GM23338 (cell line): Measurements from ENCODE around the gene CTNNBIP1. TPM values are rescaled to one million over a fixed set of nuclear protein-coding genes. Genes with fewer than 3 reads are reported as not detected.

Source experiments
- ATAC-seq: fragments of 200-7000 bp; cut with Tn5 transposase; 3 replicates; pipeline ENCODE4 v1.9.1; 2020
- DNase-seq: peaks from one replicate; pipeline ENCODE4 v3.0.0-alpha.2; 2015; ENCODE audit warnings: low spot score
- H2AFZ ChIP-seq: fragments of 200-600 bp; sonication (generic); 2 replicates; pipeline ENCODE4 v1.8.0; 2016; ENCODE audit warnings: antibody characterized with exemption, mild to moderate bottlenecking, moderate library complexity
- H3F3A ChIP-seq: fragments of 200-600 bp; sonication (generic); replicated peaks from 2 replicates; pipeline ENCODE4 v1.8.0; 2017; ENCODE audit warnings: antibody characterized with exemption, mixed run types, low read depth
- H3K27ac ChIP-seq: fragments of 200-600 bp; sonication (generic); 2 replicates; pipeline ENCODE4 v1.6.1; 2016; ENCODE audit warnings: low read depth
- H3K27me3 ChIP-seq: fragments of 200-600 bp; sonication (generic); 2 replicates; pipeline ENCODE4 v1.8.0; 2016; ENCODE audit warnings: mild to moderate bottlenecking, mixed run types, moderate library complexity; ENCODE audit not compliant: insufficient read depth
- H3K36me3 ChIP-seq: fragments of 200-600 bp; sonication (generic); 2 replicates; pipeline ENCODE4 v1.8.0; 2016; ENCODE audit warnings: mild to moderate bottlenecking; ENCODE audit not compliant: insufficient read depth
- H3K4me1 ChIP-seq: fragments of 200-600 bp; sonication (generic); 2 replicates; pipeline ENCODE4 v1.8.0; 2016; ENCODE audit warnings: mild to moderate bottlenecking, moderate library complexity; ENCODE audit not compliant: insufficient read depth
- H3K4me2 ChIP-seq: fragments of 200-600 bp; sonication (generic); 2 replicates; pipeline ENCODE4 v1.7.1; 2017; ENCODE audit warnings: mixed run types
- H3K4me3 ChIP-seq: fragments of 200-600 bp; sonication (generic); 2 replicates; pipeline ENCODE4 v1.6.1; 2016; ENCODE audit warnings: mixed run types
- H3K79me2 ChIP-seq: fragments of 200-600 bp; sonication (generic); replicated peaks from 2 replicates; pipeline ENCODE4 v1.8.0; 2017; ENCODE audit warnings: mild to moderate bottlenecking; ENCODE audit not compliant: insufficient read depth
- H3K9me2 ChIP-seq: fragments of 200-600 bp; sonication (generic); 2 replicates; pipeline ENCODE4 v1.8.0; 2017; ENCODE audit not compliant: insufficient read depth
- H4K20me1 ChIP-seq: fragments of 200-600 bp; sonication (generic); replicated peaks from 2 replicates; pipeline ENCODE4 v1.8.0; 2017; ENCODE audit warnings: mild to moderate bottlenecking; ENCODE audit not compliant: insufficient read depth
- H3K27ac Mint-ChIP-seq: 2 replicates; pipeline ENCODE4 v1.8.0; 2020; ENCODE audit warnings: inconsistent platforms, mild to moderate bottlenecking, moderate library complexity, mixed read lengths
- H3K27me3 Mint-ChIP-seq: 3 replicates; pipeline ENCODE4 v1.8.0; 2022; ENCODE audit warnings: low read depth, mild to moderate bottlenecking, moderate library complexity, mixed read lengths, inconsistent platforms; ENCODE audit not compliant: insufficient read depth, poor library complexity
- H3K36me3 Mint-ChIP-seq: 3 replicates; pipeline ENCODE4 v1.8.0; 2021; ENCODE audit warnings: low read depth, mild to moderate bottlenecking, inconsistent platforms, moderate library complexity, mixed read lengths
- H3K4me1 Mint-ChIP-seq: 3 replicates; pipeline ENCODE4 v1.8.0; 2020; ENCODE audit warnings: mild to moderate bottlenecking, inconsistent platforms, mixed read lengths
- H3K4me3 Mint-ChIP-seq: 3 replicates; pipeline ENCODE4 v1.8.0; 2021; ENCODE audit warnings: moderate library complexity, mild to moderate bottlenecking, inconsistent platforms, mixed read lengths
- H3K9me3 Mint-ChIP-seq: 3 replicates; pipeline ENCODE4 v1.8.0; 2020; ENCODE audit warnings: moderate library complexity, mild to moderate bottlenecking, inconsistent platforms, mixed read lengths
- CREB1 ChIP-seq: fragments of 250-450 bp; sonication (Bioruptor Pico); IDR thresholded peaks from 2 replicates; pipeline ENCODE4 v1.5.0; 2020; ENCODE audit warnings: low read depth, mild to moderate bottlenecking, moderate library complexity
- CTCF ChIP-seq, 2 experiments: fragments of 200-600 bp in 1 of 2; sonication (generic) in 1 of 2; conservative IDR thresholded peaks; 2 replicates each; pipeline versions ENCODE4 v1.5.1 to v1.6.1; 2016 to 2017; ENCODE audit warnings: antibody characterized with exemption in 2 of 2, low read depth in 2 of 2, mild to moderate bottlenecking in 2 of 2, moderate library complexity in 1 of 2
- EZH2 ChIP-seq: fragments of 200-600 bp; sonication (generic); IDR thresholded peaks from one replicate; pipeline ENCODE4 v1.8.0; 2017; ENCODE audit warnings: antibody characterized with exemption, mild to moderate bottlenecking, low read depth; ENCODE audit not compliant: unreplicated experiment
- NANOG ChIP-seq: IDR thresholded peaks from 2 replicates; pipeline ENCODE4 v1.6.1; 2016; ENCODE audit warnings: antibody characterized with exemption, borderline replicate concordance
- STAT1 ChIP-seq: IDR thresholded peaks from one replicate; pipeline ENCODE4 v1.6.1; 2016; ENCODE audit warnings: antibody characterized with exemption; ENCODE audit not compliant: unreplicated experiment
- ZNF114 ChIP-seq: fragments of 250-450 bp; sonication (Bioruptor Pico); IDR thresholded peaks from 2 replicates; pipeline ENCODE4 v1.5.0; 2020; ENCODE audit warnings: mild to moderate bottlenecking, moderate library complexity
- polyA plus RNA-seq: library from polyadenylated mRNA; unstranded; fragments of >200 nt; fragmentation: Nextera tagmentation; extraction: Ambion mirVana; gene quantifications from 2 replicates; pipeline ENCODE4 v1.2.1, GENCODE V29; 2016
- total RNA-seq: library from RNA; depleted of rRNA; stranded (reverse); fragments of >200 nt; shearing (Covaris generic); gene quantifications from 2 replicates; pipeline ENCODE4 v1.2.3, GENCODE V29; 2014
- TF ChIP-seq, protein P1 (sequence below): fragments of 250-450 bp; sonication (Bioruptor Pico); IDR thresholded peaks from 2 replicates; pipeline ENCODE4 v1.5.0; 2020; ENCODE audit warnings: mild to moderate bottlenecking, moderate library complexity
- TF ChIP-seq, protein P2 (sequence below): IDR thresholded peaks from one replicate; pipeline ENCODE4 v1.6.1; 2018; ENCODE audit warnings: antibody characterized with exemption; ENCODE audit not compliant: unreplicated experiment

The CTNNBIP1 gene
- total and polyA plus RNA-seq, 2 experiments from 2014 or later, result 30.3 to 55.1 TPM

DNA sequence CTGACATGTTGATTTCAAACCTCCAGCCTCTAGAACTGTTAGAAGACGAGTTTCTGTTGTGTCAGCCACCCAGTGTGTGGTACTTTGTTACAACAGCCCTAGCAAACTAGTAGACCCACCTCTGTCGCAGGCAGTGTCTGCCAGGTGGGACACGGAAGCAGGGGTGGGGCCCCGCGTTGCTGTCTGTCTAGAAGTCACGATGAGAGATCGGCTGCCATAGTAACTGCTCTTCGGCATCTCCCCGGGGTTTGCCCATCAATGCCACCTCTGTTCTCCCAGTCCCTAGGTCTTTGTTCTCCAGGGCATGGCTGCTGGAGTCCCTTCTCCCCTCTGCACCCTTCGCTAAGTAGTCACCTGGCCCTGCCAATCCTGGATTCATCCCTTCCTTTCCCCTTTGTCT is 71.1 kb downstream of the CTNNBIP1 start (continued):
- no peak for TF ChIP-seq CREB1 (CRISPR knock-in tag)

- Histone ChIP-seq H3K9me2 (no peaks in the 10 kb centered on the region), H3K4me1 (peaks cover 7% of the 10 kb centered on the region; the same call in 1 of the 2 replicates), H3K27me3 (no peaks in the 10 kb centered on the region), H3K27ac (no peak overlapping the region), H3K36me3 (no peaks in the 10 kb centered on the region), H3K4me3 (no peak overlapping the region), H2AFZ (no peak overlapping the region), H4K20me1 (no peaks in the 10 kb centered on the region), H3K79me2 (no peaks in the 10 kb centered on the region), H3K4me2 (no peak overlapping the region), H3F3A (0 out of 2 replicates have a peak, but pooled peaks cover 3% of the 10 kb centered on the region)
- no peak for ATAC-seq
- peaks cover 13% of the 10 kb centered on the region for H3K4me1 Mint-ChIP-seq
- H3K4me3 Mint-ChIP-seq, result no peak overlapping the region
- H3K9me3 Mint-ChIP-seq, result peaks cover 2% of the 10 kb centered on the region; the same call in 1 of the 3 replicates
- no peak for DNase-seq
- H3K27ac Mint-ChIP-seq, result no peak overlapping the region
- H3K36me3 Mint-ChIP-seq, result no peaks in the 10 kb centered on the region; the same call in 2 of the 3 replicates
- TF ChIP-seq, protein P1, sequence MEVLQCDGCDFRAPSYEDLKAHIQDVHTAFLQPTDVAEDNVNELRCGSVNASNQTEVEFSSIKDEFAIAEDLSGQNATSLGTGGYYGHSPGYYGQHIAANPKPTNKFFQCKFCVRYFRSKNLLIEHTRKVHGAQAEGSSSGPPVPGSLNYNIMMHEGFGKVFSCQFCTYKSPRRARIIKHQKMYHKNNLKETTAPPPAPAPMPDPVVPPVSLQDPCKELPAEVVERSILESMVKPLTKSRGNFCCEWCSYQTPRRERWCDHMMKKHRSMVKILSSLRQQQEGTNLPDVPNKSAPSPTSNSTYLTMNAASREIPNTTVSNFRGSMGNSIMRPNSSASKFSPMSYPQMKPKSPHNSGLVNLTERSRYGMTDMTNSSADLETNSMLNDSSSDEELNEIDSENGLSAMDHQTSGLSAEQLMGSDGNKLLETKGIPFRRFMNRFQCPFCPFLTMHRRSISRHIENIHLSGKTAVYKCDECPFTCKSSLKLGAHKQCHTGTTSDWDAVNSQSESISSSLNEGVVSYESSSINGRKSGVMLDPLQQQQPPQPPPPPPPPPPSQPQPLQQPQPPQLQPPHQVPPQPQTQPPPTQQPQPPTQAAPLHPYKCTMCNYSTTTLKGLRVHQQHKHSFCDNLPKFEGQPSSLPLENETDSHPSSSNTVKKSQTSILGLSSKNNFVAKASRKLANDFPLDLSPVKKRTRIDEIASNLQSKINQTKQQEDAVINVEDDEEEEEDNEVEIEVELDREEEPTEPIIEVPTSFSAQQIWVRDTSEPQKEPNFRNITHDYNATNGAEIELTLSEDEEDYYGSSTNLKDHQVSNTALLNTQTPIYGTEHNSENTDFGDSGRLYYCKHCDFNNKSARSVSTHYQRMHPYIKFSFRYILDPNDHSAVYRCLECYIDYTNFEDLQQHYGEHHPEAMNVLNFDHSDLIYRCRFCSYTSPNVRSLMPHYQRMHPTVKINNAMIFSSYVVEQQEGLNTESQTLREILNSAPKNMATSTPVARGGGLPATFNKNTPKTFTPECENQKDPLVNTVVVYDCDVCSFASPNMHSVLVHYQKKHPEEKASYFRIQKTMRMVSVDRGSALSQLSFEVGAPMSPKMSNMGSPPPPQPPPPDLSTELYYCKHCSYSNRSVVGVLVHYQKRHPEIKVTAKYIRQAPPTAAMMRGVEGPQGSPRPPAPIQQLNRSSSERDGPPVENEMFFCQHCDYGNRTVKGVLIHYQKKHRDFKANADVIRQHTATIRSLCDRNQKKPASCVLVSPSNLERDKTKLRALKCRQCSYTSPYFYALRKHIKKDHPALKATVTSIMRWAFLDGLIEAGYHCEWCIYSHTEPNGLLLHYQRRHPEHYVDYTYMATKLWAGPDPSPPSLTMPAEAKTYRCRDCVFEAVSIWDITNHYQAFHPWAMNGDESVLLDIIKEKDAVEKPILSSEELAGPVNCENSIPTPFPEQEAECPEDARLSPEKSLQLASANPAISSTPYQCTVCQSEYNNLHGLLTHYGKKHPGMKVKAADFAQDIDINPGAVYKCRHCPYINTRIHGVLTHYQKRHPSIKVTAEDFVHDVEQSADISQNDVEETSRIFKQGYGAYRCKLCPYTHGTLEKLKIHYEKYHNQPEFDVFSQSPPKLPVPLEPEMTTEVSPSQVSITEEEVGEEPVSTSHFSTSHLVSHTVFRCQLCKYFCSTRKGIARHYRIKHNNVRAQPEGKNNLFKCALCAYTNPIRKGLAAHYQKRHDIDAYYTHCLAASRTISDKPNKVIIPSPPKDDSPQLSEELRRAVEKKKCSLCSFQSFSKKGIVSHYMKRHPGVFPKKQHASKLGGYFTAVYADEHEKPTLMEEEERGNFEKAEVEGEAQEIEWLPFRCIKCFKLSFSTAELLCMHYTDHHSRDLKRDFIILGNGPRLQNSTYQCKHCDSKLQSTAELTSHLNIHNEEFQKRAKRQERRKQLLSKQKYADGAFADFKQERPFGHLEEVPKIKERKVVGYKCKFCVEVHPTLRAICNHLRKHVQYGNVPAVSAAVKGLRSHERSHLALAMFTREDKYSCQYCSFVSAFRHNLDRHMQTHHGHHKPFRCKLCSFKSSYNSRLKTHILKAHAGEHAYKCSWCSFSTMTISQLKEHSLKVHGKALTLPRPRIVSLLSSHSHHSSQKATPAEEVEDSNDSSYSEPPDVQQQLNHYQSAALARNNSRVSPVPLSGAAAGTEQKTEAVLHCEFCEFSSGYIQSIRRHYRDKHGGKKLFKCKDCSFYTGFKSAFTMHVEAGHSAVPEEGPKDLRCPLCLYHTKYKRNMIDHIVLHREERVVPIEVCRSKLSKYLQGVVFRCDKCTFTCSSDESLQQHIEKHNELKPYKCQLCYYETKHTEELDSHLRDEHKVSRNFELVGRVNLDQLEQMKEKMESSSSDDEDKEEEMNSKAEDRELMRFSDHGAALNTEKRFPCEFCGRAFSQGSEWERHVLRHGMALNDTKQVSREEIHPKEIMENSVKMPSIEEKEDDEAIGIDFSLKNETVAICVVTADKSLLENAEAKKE (CRISPR knock-in tag), result no peak
- TF ChIP-seq, protein P2, sequence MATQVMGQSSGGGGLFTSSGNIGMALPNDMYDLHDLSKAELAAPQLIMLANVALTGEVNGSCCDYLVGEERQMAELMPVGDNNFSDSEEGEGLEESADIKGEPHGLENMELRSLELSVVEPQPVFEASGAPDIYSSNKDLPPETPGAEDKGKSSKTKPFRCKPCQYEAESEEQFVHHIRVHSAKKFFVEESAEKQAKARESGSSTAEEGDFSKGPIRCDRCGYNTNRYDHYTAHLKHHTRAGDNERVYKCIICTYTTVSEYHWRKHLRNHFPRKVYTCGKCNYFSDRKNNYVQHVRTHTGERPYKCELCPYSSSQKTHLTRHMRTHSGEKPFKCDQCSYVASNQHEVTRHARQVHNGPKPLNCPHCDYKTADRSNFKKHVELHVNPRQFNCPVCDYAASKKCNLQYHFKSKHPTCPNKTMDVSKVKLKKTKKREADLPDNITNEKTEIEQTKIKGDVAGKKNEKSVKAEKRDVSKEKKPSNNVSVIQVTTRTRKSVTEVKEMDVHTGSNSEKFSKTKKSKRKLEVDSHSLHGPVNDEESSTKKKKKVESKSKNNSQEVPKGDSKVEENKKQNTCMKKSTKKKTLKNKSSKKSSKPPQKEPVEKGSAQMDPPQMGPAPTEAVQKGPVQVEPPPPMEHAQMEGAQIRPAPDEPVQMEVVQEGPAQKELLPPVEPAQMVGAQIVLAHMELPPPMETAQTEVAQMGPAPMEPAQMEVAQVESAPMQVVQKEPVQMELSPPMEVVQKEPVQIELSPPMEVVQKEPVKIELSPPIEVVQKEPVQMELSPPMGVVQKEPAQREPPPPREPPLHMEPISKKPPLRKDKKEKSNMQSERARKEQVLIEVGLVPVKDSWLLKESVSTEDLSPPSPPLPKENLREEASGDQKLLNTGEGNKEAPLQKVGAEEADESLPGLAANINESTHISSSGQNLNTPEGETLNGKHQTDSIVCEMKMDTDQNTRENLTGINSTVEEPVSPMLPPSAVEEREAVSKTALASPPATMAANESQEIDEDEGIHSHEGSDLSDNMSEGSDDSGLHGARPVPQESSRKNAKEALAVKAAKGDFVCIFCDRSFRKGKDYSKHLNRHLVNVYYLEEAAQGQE, result no peak
- TF ChIP-seq ZNF114 (CRISPR knock-in tag) (no peak), CTCF (conservative IDR thresholded peaks at IDR 0.05; ENCODE audit: low read depth in 2 of 2) (no peak), STAT1 (no peak), EZH2 (no peak), NANOG (no peak)
- H3K27me3 Mint-ChIP-seq, result peaks cover 11% of the 10 kb centered on the region
Measured at GRCh38 chr1:9836632-9836960, 73.5 kb downstream of the CTNNBIP1 start.
